Neural cell (in vitro differentiated cells): ENCODE measurements around the gene MYO5A.

Experiments used
- CTCF ChIP-seq: fragments of 450-650 bp; IDR thresholded peaks from 2 replicates; pipeline ENCODE4 v1.5.1; 2014; ENCODE audit warnings: antibody characterized with exemption, mild to moderate bottlenecking, moderate library complexity; ENCODE audit not compliant: poor library complexity, severe bottlenecking
- EP300 ChIP-seq: fragments of 450-650 bp; conservative IDR thresholded peaks from 2 replicates; pipeline ENCODE4 v1.6.1; 2014; ENCODE audit warnings: antibody characterized with exemption, mild to moderate bottlenecking, moderate library complexity; ENCODE audit not compliant: poor library complexity, severe bottlenecking
- POLR2AphosphoS5 ChIP-seq: IDR thresholded peaks from 2 replicates; pipeline ENCODE4 v1.6.1; 2012
- REST ChIP-seq: IDR thresholded peaks from 2 replicates; pipeline ENCODE4 v1.6.1; 2012; ENCODE audit warnings: borderline replicate concordance
- SMC3 ChIP-seq: fragments of 450-650 bp; conservative IDR thresholded peaks from 2 replicates; pipeline ENCODE4 v1.6.1; 2014; ENCODE audit warnings: antibody characterized with exemption, mild to moderate bottlenecking, moderate library complexity; ENCODE audit not compliant: poor library complexity

- no peak for TF ChIP-seq CTCF
- no peak for TF ChIP-seq SMC3
- no peak for TF ChIP-seq REST
- TF ChIP-seq POLR2AphosphoS5, result no peak
- no peak for TF ChIP-seq EP300
Observed at GRCh38 chr15:52360229-52361203, 168.2 kb downstream of the MYO5A start.
